HepG2 (cell line): ENCODE measurements around the gene KBTBD13. TPM values are rescaled to one million over a fixed set of nuclear protein-coding genes. Genes with fewer than 3 reads are reported as not detected.

Source experiments
- ATAC-seq: fragments of 200-7000 bp; cut with Tn5 transposase; 3 replicates; pipeline ENCODE4 v1.9.1; 2020; ENCODE audit warnings: mild to moderate bottlenecking, moderate library complexity
- BruUV-seq: library from RNA; stranded (reverse); fragments of 400-500 nt; replicated peaks from 2 replicates; lab custom pipeline; 2021; lab: Mats Ljungman, UMichigan
- CTCF ChIA-PET: fragments of 300-600 bp; formaldehyde crosslinking; extraction: SDS; loops from one replicate; lab custom pipeline; 2021; ENCODE audit warnings: low total read pairs, inconsistent platforms, low intra/inter-chr PET ratio; lab: Yijun Ruan, JAX
- POLR2A ChIA-PET: fragments of 350-600 bp; sonication (Branson Sonifier 250); formaldehyde crosslinking; loops from one replicate; lab custom pipeline; 2020; ENCODE audit warnings: antibody characterized with exemption, inconsistent platforms; lab: Yijun Ruan, JAX
- DNase-seq: peaks from one replicate; pipeline ENCODE4 v3.0.0-alpha.2; 2015; ENCODE audit warnings: low spot score
- FAIRE-seq: peaks from 3 replicates; lab custom pipeline; 2011; peaks lifted over from hg19 to GRCh38; lab: Jason Lieb, UNC
- H2AFZ ChIP-seq: one replicate; pipeline ENCODE4 v1.6.1; 2011; ENCODE audit warnings: low read length, inconsistent platforms
- H3K27ac ChIP-seq: fragments of 300-600 bp; 3 replicates; pipeline ENCODE4 v1.8.0; 2011; ENCODE audit warnings: mixed run types, mild to moderate bottlenecking, mixed read lengths, low read length, inconsistent platforms; ENCODE audit not compliant: insufficient read depth; ENCODE audit errors: extremely low read length
- H3K27me3 ChIP-seq, 2 experiments: fragments of 200-600 bp in 1 of 2; 2 replicates in 1 of 2; 3 replicates in 1 of 2; pipeline versions ENCODE4 v1.6.0 to v1.8.0; 2011; ENCODE audit warnings: low read length in 2 of 2, mild to moderate bottlenecking in 2 of 2, moderate library complexity in 2 of 2, inconsistent platforms in 1 of 2; ENCODE audit not compliant: insufficient read depth in 2 of 2, control insufficient read depth in 1 of 2
- H3K36me3 ChIP-seq, 2 experiments: fragments of 200-600 bp in 1 of 2; replicated peaks in 1 of 2; 2 replicates in 1 of 2; 3 replicates in 1 of 2; pipeline versions ENCODE4 v1.5.1 to v1.8.0; 2011; ENCODE audit warnings: low read length in 2 of 2, inconsistent platforms in 1 of 2; ENCODE audit not compliant: insufficient read depth in 2 of 2, control insufficient read depth in 1 of 2
- H3K4me1 ChIP-seq: 2 replicates; pipeline ENCODE4 v1.5.1; 2012; ENCODE audit warnings: low read length, inconsistent platforms; ENCODE audit not compliant: insufficient read depth
- H3K4me2 ChIP-seq: 2 replicates; pipeline ENCODE4 v1.6.0; 2011; ENCODE audit warnings: low read depth, low read length, inconsistent platforms
- H3K4me3 ChIP-seq, 3 experiments: fragments of 200-600 bp in 1 of 3; sonication (generic), shearing (Covaris generic) in 1 of 3; replicated peaks in 1 of 3; 2 replicates each; pipeline ENCODE4 v1.5.1; 2011 to 2016; ENCODE audit warnings: low read length in 3 of 3, inconsistent platforms in 2 of 3, low read depth in 2 of 3, mild to moderate bottlenecking in 2 of 3, control low read depth in 1 of 3, mixed read lengths in 1 of 3; ENCODE audit not compliant: insufficient read depth in 1 of 3
- H3K79me2 ChIP-seq: one replicate; pipeline ENCODE4 v1.6.1; 2011; ENCODE audit warnings: low read length, inconsistent platforms; ENCODE audit not compliant: insufficient read depth
- H3K9ac ChIP-seq: 2 replicates; pipeline ENCODE4 v1.6.0; 2011; ENCODE audit warnings: mild to moderate bottlenecking, low read depth, low read length, inconsistent platforms; ENCODE audit not compliant: insufficient read depth
- H3K9me3 ChIP-seq: 2 replicates; pipeline ENCODE4 v1.5.1; 2012; ENCODE audit warnings: mild to moderate bottlenecking, low read length
- H4K20me1 ChIP-seq: 2 replicates; pipeline ENCODE4 v1.6.0; 2011; ENCODE audit warnings: inconsistent platforms, mild to moderate bottlenecking, low read length, moderate library complexity; ENCODE audit not compliant: insufficient read depth
- BCL6 ChIP-seq: IDR thresholded peaks from 2 replicates; pipeline ENCODE4 v1.6.1; 2016; ENCODE audit warnings: missing genetic modification reagents, missing compliant biosample characterization
- ELF4 ChIP-seq: sonication (generic); formaldehyde crosslinking; IDR thresholded peaks from 2 replicates; pipeline ENCODE4 v1.5.0; 2020; ENCODE audit warnings: missing genetic modification reagents, mild to moderate bottlenecking, moderate library complexity, borderline replicate concordance
- ISX ChIP-seq: sonication (generic); formaldehyde crosslinking; conservative IDR thresholded peaks from 2 replicates; pipeline ENCODE4 v1.5.0; 2020; ENCODE audit warnings: missing genetic modification reagents
- RELA ChIP-seq: sonication (generic); formaldehyde crosslinking; IDR thresholded peaks from 2 replicates; pipeline ENCODE4 v1.4.0; 2020; ENCODE audit warnings: missing genetic modification reagents
- ZMYM4 ChIP-seq: sonication (generic); formaldehyde crosslinking; IDR thresholded peaks from 2 replicates; pipeline ENCODE4 v1.8.1; 2023; ENCODE audit warnings: mild to moderate bottlenecking, missing genetic modification reagents
- ZNF558 ChIP-seq: sonication (generic); formaldehyde crosslinking; IDR thresholded peaks from 2 replicates; pipeline ENCODE4 v1.9.0; 2022; ENCODE audit warnings: mild to moderate bottlenecking, missing genetic modification reagents, borderline replicate concordance
- ZNF777 ChIP-seq: sonication (generic); formaldehyde crosslinking; IDR thresholded peaks from 2 replicates; pipeline ENCODE4 v1.4.0; 2020; ENCODE audit warnings: missing genetic modification reagents
- ZNF879 ChIP-seq: sonication (generic); formaldehyde crosslinking; IDR thresholded peaks from 2 replicates; pipeline ENCODE4 v1.8.1; 2023; ENCODE audit warnings: missing genetic modification reagents
- WGBS: methylation state at CpG from one replicate; pipeline ENCODE4 v1.1.6; 2017; ENCODE audit warnings: low lambda C conversion rate; 5-methylcytosine and 5-hydroxymethylcytosine counted together
- in situ Hi-C: cut with HindIII; loops from 2 replicates; pipeline ENCODE4 v1.10.0; 2017; ENCODE audit warnings: low pct_unique_long_range_greater_than_20kb; ENCODE audit not compliant: extremely low pct_ligation_motif_present
- intact Hi-C: fragments of 100-400 bp; cut with micrococcal nuclease; formaldehyde crosslinking; loops from one replicate; pipeline ENCODE4 v1.10.0; 2022; ENCODE audit not compliant: unreplicated experiment
- polyA plus RNA-seq, 8 experiments: library from polyadenylated mRNA; depleted of rRNA in 3 of 8; stranded (reverse) in 7 of 8; unstranded in 1 of 8; fragments of >200 nt; fragmentation: Illumina TruSeq in 4 of 8; extraction: Trizol in 4 of 8; gene quantifications; 2 replicates each; pipeline versions ENCODE4 v1.2.1 to v1.2.3, GENCODE V29; 2011 to 2016; ENCODE audit warnings: low read depth in 4 of 8, missing spikeins in 1 of 8, mixed read lengths in 1 of 8; ENCODE audit not compliant: insufficient read depth in 1 of 8
- total RNA-seq, 5 experiments: library from RNA; depleted of rRNA; stranded (reverse); fragments of >200 nt; fragmentation: Illumina TruSeq; extraction: Trizol; gene quantifications; 2 replicates each; pipeline ENCODE4 v1.2.3, GENCODE V29; 2016; ENCODE audit warnings: low read depth in 1 of 5
- TF ChIP-seq, protein P1 (sequence below): sonication (generic); formaldehyde crosslinking; IDR thresholded peaks from 2 replicates; pipeline ENCODE4 v1.9.0; 2021; ENCODE audit warnings: mild to moderate bottlenecking, missing genetic modification reagents
- TF ChIP-seq, protein P2 (sequence below): sonication (generic); formaldehyde crosslinking; IDR thresholded peaks from 2 replicates; pipeline ENCODE4 v1.8.1; 2022; ENCODE audit warnings: low read depth, mild to moderate bottlenecking, missing genetic modification reagents

Gene KBTBD13
- total and polyA plus RNA-seq, 2 of the 13 experiments (the other 11 are each of a cell fraction or from before 2014, with no cell fraction given), result not detected

- Histone ChIP-seq H3K27ac (no peak overlapping the region), H4K20me1 (no peaks in the 10 kb centered on the region), H3K4me2 (no peak overlapping the region), H3K27me3 (peaks cover 1 to 23% of the 10 kb centered on the region in 2 experiments; a peak in 4 of 5 replicates), H2AFZ (no peak overlapping the region), H3K4me1 (peaks cover 44% of the 10 kb centered on the region), H3K9ac (no peak overlapping the region), H3K36me3 (no peaks in the 10 kb centered on the region), H3K79me2 (no peaks in the 10 kb centered on the region), H3K4me3 (no peak overlapping the region), H3K9me3 (no peaks in the 10 kb centered on the region)
- 39% methylated on average over 9 of the region's 9 CpGs for WGBS
- in situ Hi-C loops (no loop called here), intact Hi-C loops (no loop called here)
- DNase-seq (no peak), ATAC-seq (no peak), FAIRE-seq (no peak)
- TF ChIP-seq ZNF777 (CRISPR knock-in tag), result no peak
- TF ChIP-seq ISX, result no peak
- TF ChIP-seq ZNF558, result no peak
- no peak for TF ChIP-seq ZNF879
- ChIA-PET POLR2A (no interaction called here), CTCF (no interaction called here)
- BruUV-seq, result no TSS peak
These were observed 9.8 kb upstream of the KBTBD13 start for GRCh38 chr15:65066635-65067316.

- no peaks in the 10 kb centered on the region for H3K9me3 ChIP-seq
- H3K27ac ChIP-seq, result no peak overlapping the region
- intact Hi-C loops (no loop called here), in situ Hi-C loops (no loop called here)
- no peaks in the 10 kb centered on the region for H3K36me3 ChIP-seq
- H3K4me2 ChIP-seq, result no peak overlapping the region
- FAIRE-seq, result no peak
- ChIA-PET CTCF (no interaction called here), POLR2A (no interaction called here)
- WGBS, result 53% methylated on average over 7 of the region's 8 CpGs
- DNase-seq, result no peak
- H3K27me3 ChIP-seq, result peaks cover 1 to 23% of the 10 kb centered on the region in 2 experiments; a peak in 4 of 5 replicates
- no TSS peak for BruUV-seq
- no peak overlapping the region for H3K4me3 ChIP-seq
- peaks cover 39% of the 10 kb centered on the region for H3K4me1 ChIP-seq
- no peaks in the 10 kb centered on the region for H4K20me1 ChIP-seq
- H3K79me2 ChIP-seq, result no peaks in the 10 kb centered on the region
- no peak overlapping the region for H2AFZ ChIP-seq
- ATAC-seq, result no peak
- no peak overlapping the region for H3K9ac ChIP-seq
- TF ChIP-seq, protein P1, sequence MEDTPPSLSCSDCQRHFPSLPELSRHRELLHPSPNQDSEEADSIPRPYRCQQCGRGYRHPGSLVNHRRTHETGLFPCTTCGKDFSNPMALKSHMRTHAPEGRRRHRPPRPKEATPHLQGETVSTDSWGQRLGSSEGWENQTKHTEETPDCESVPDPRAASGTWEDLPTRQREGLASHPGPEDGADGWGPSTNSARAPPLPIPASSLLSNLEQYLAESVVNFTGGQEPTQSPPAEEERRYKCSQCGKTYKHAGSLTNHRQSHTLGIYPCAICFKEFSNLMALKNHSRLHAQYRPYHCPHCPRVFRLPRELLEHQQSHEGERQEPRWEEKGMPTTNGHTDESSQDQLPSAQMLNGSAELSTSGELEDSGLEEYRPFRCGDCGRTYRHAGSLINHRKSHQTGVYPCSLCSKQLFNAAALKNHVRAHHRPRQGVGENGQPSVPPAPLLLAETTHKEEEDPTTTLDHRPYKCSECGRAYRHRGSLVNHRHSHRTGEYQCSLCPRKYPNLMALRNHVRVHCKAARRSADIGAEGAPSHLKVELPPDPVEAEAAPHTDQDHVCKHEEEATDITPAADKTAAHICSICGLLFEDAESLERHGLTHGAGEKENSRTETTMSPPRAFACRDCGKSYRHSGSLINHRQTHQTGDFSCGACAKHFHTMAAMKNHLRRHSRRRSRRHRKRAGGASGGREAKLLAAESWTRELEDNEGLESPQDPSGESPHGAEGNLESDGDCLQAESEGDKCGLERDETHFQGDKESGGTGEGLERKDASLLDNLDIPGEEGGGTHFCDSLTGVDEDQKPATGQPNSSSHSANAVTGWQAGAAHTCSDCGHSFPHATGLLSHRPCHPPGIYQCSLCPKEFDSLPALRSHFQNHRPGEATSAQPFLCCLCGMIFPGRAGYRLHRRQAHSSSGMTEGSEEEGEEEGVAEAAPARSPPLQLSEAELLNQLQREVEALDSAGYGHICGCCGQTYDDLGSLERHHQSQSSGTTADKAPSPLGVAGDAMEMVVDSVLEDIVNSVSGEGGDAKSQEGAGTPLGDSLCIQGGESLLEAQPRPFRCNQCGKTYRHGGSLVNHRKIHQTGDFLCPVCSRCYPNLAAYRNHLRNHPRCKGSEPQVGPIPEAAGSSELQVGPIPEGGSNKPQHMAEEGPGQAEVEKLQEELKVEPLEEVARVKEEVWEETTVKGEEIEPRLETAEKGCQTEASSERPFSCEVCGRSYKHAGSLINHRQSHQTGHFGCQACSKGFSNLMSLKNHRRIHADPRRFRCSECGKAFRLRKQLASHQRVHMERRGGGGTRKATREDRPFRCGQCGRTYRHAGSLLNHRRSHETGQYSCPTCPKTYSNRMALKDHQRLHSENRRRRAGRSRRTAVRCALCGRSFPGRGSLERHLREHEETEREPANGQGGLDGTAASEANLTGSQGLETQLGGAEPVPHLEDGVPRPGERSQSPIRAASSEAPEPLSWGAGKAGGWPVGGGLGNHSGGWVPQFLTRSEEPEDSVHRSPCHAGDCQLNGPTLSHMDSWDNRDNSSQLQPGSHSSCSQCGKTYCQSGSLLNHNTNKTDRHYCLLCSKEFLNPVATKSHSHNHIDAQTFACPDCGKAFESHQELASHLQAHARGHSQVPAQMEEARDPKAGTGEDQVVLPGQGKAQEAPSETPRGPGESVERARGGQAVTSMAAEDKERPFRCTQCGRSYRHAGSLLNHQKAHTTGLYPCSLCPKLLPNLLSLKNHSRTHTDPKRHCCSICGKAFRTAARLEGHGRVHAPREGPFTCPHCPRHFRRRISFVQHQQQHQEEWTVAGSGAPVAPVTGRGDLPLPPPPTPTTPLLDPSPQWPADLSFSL (CRISPR knock-in tag), result no peak
- TF ChIP-seq ZMYM4 (no peak), BCL6 (CRISPR knock-in tag) (no peak), RELA (CRISPR knock-in tag) (no peak), ELF4 (CRISPR knock-in tag) (no peak)
- TF ChIP-seq, protein P2, sequence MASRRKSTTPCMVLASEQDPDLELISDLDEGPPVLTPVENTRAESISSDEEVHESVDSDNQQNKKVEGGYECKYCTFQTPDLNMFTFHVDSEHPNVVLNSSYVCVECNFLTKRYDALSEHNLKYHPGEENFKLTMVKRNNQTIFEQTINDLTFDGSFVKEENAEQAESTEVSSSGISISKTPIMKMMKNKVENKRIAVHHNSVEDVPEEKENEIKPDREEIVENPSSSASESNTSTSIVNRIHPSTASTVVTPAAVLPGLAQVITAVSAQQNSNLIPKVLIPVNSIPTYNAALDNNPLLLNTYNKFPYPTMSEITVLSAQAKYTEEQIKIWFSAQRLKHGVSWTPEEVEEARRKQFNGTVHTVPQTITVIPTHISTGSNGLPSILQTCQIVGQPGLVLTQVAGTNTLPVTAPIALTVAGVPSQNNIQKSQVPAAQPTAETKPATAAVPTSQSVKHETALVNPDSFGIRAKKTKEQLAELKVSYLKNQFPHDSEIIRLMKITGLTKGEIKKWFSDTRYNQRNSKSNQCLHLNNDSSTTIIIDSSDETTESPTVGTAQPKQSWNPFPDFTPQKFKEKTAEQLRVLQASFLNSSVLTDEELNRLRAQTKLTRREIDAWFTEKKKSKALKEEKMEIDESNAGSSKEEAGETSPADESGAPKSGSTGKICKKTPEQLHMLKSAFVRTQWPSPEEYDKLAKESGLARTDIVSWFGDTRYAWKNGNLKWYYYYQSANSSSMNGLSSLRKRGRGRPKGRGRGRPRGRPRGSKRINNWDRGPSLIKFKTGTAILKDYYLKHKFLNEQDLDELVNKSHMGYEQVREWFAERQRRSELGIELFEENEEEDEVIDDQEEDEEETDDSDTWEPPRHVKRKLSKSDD (CRISPR knock-in tag), result no peak
These were observed 9.3 kb upstream of the KBTBD13 start for GRCh38 chr15:65067317-65067644.
